Loucy (cell line): Measurements from ENCODE around the gene KIF1B.

ENCODE experiments used
- H2AFZ ChIP-seq: fragments of 200-600 bp; sonication (generic); 2 replicates; pipeline ENCODE4 v1.6.0; 2016; ENCODE audit warnings: antibody characterized with exemption, mild to moderate bottlenecking, low read length, moderate library complexity
- H3F3A ChIP-seq: fragments of 200-600 bp; 2 replicates; pipeline ENCODE4 v1.6.0; 2016; ENCODE audit warnings: antibody characterized with exemption, low read depth, mild to moderate bottlenecking
- H3K27me3 ChIP-seq: fragments of 200-600 bp; sonication (generic); 2 replicates; pipeline ENCODE4 v1.6.1; 2014; ENCODE audit warnings: low read length, mild to moderate bottlenecking; ENCODE audit not compliant: insufficient read depth, poor library complexity, severe bottlenecking
- H3K36me3 ChIP-seq: fragments of 200-600 bp; sonication (generic); 2 replicates; pipeline ENCODE4 v1.6.1; 2016; ENCODE audit warnings: low read length; ENCODE audit not compliant: insufficient read depth
- H3K4me1 ChIP-seq: fragments of 200-600 bp; sonication (generic); 2 replicates; pipeline ENCODE4 v1.5.1; 2014; ENCODE audit warnings: low read length, mild to moderate bottlenecking; ENCODE audit not compliant: insufficient read depth, poor library complexity, severe bottlenecking
- H3K4me2 ChIP-seq: fragments of 200-600 bp; sonication (generic); 2 replicates; pipeline ENCODE4 v1.6.0; 2014; ENCODE audit warnings: antibody characterized with exemption, low read length, low read depth, mild to moderate bottlenecking; ENCODE audit not compliant: poor library complexity, severe bottlenecking
- H3K4me3 ChIP-seq: fragments of 200-600 bp; sonication (generic); 2 replicates; pipeline ENCODE4 v1.5.1; 2014; ENCODE audit warnings: low read length, mild to moderate bottlenecking, mixed read lengths; ENCODE audit not compliant: poor library complexity, severe bottlenecking
- H3K79me2 ChIP-seq: fragments of 200-600 bp; sonication (generic); 2 replicates; pipeline ENCODE4 v1.6.1; 2014; ENCODE audit warnings: low read length; ENCODE audit not compliant: insufficient read depth
- H3K9ac ChIP-seq: fragments of 200-600 bp; sonication (generic); 2 replicates; pipeline ENCODE4 v1.6.0; 2014; ENCODE audit warnings: mild to moderate bottlenecking, low read depth, low read length, moderate library complexity; ENCODE audit not compliant: poor library complexity, severe bottlenecking
- H3K9me2 ChIP-seq: fragments of 200-600 bp; sonication (generic); replicated peaks from 2 replicates; pipeline ENCODE4 v1.6.1; 2016; ENCODE audit warnings: low read depth, low read length, mixed read lengths
- H3K9me3 ChIP-seq: fragments of 200-600 bp; sonication (generic); 2 replicates; pipeline ENCODE4 v1.6.1; 2014; ENCODE audit warnings: mild to moderate bottlenecking, antibody characterized with exemption, low read length, low read depth; ENCODE audit not compliant: insufficient read depth
- H4K20me1 ChIP-seq: fragments of 200-600 bp; sonication (generic); 2 replicates; pipeline ENCODE4 v1.6.0; 2014; ENCODE audit warnings: antibody characterized with exemption, low read length, mild to moderate bottlenecking; ENCODE audit not compliant: insufficient read depth, poor library complexity, severe bottlenecking
- CTCF ChIP-seq: fragments of 200-600 bp; sonication (generic); conservative IDR thresholded peaks from 2 replicates; pipeline ENCODE4 v1.5.1; 2014; ENCODE audit warnings: mild to moderate bottlenecking, antibody characterized with exemption, low read length
- EZH2phosphoT487 ChIP-seq: fragments of 200-600 bp; IDR thresholded peaks from 2 replicates; pipeline ENCODE4 v1.6.1; 2018; ENCODE audit warnings: antibody characterized with exemption, mild to moderate bottlenecking, moderate library complexity, borderline replicate concordance

KIF1B gene

GRCh38 chr1:10209905-10210810 is at the start of gene KIF1B:
KIF1B (plus strand) TSS chr1:10210570; CDS start chr1:10232329, 21,759 bp downstream.
- peak within 1 kb of the TSS; percentile 99 for H3K4me2 ChIP-seq
- H4K20me1 ChIP-seq = peaks cover 15% of the 10 kb centered on the region
- TF ChIP-seq EZH2phosphoT487 = no peak
- peak; percentile 78 for TF ChIP-seq CTCF
- H3K79me2 ChIP-seq = peaks cover 30% of the 10 kb centered on the region
- peak within 1 kb of the TSS; percentile 96 for H3K9ac ChIP-seq
- no peaks in the 10 kb centered on the region for H3K36me3 ChIP-seq
- peaks cover 27% of the 10 kb centered on the region for H3K4me1 ChIP-seq
- peak within 1 kb of the TSS; percentile 100 for H3K4me3 ChIP-seq
- H2AFZ ChIP-seq = peak within 1 kb of the TSS; percentile 100
- no peaks in the 10 kb centered on the region for H3K9me3 ChIP-seq
- no peaks in the 10 kb centered on the region for H3K27me3 ChIP-seq
- peaks cover 3% of the 10 kb centered on the region; the same call in 1 of the 2 replicates for H3F3A ChIP-seq
- no peaks in the 10 kb centered on the region for H3K9me2 ChIP-seq

GRCh38 chr1:10160907-10161490 is 49.4 kb upstream of the KIF1B start:
- TF ChIP-seq CTCF (no peak), EZH2phosphoT487 (no peak)
- peaks cover 23% of the 10 kb centered on the region; the same call in 1 of the 2 replicates for H3K36me3 ChIP-seq
- H3K4me3 ChIP-seq = no peak overlapping the region

GRCh38 chr1:10161541-10162290 is 48.7 kb upstream of the KIF1B start:
- H3K4me3 ChIP-seq = no peak overlapping the region
- no peaks in the 10 kb centered on the region for H3K79me2 ChIP-seq
- H3K4me2 ChIP-seq = no peak overlapping the region
- H3K36me3 ChIP-seq = peaks cover 23% of the 10 kb centered on the region; the same call in 1 of the 2 replicates
- H2AFZ ChIP-seq = no peak overlapping the region
- H3K9me3 ChIP-seq = no peaks in the 10 kb centered on the region
- no peaks in the 10 kb centered on the region for H3F3A ChIP-seq
- no peaks in the 10 kb centered on the region for H3K4me1 ChIP-seq
- H4K20me1 ChIP-seq = no peaks in the 10 kb centered on the region
- no peaks in the 10 kb centered on the region for H3K9me2 ChIP-seq
- H3K27me3 ChIP-seq = no peaks in the 10 kb centered on the region
- no peak for TF ChIP-seq EZH2phosphoT487
- no peak for TF ChIP-seq CTCF
- H3K9ac ChIP-seq = no peak overlapping the region

More at GRCh38 chr1:10160907-10161490, 49.4 kb upstream of the KIF1B start:
- H3K79me2 ChIP-seq = no peaks in the 10 kb centered on the region
- H4K20me1 ChIP-seq = no peaks in the 10 kb centered on the region
- H2AFZ ChIP-seq = no peak overlapping the region
- no peaks in the 10 kb centered on the region for H3F3A ChIP-seq
- H3K9ac ChIP-seq = no peak overlapping the region
- H3K9me3 ChIP-seq = no peaks in the 10 kb centered on the region
- H3K9me2 ChIP-seq = no peaks in the 10 kb centered on the region
- no peaks in the 10 kb centered on the region for H3K4me1 ChIP-seq
- H3K4me2 ChIP-seq = no peak overlapping the region
- H3K27me3 ChIP-seq = no peaks in the 10 kb centered on the region
